Activated naive CD4-positive, alpha-beta T cell treated with anti-CD3 and anti-CD28 coated beads, Interleukin-2, amount 50 U/mL, for 72 hours (primary cell): ENCODE data around the gene DUOX1. TPM values are rescaled to one million over a fixed set of nuclear protein-coding genes. Genes with fewer than 3 reads are reported as not detected.
"Not testable (repeated sequence)": the region's sequence is repeated elsewhere in the genome, so short reads cannot be mapped to it uniquely, and the experiment has no call there.

Experiments used
- ATAC-seq, 2 donors: fragments of 150-1000 bp; cut with Tn5 transposase; 2 replicates each; pipeline ENCODE4 v1.10.0; 2021; ENCODE audit warnings: mild to moderate bottlenecking in 2 of 2, moderate library complexity in 2 of 2
- DNase-seq, 2 donors: peaks; one replicate each; pipeline ENCODE4 v3.0.0; 2021 to 2022; ENCODE audit warnings: low spot score in 2 of 2
- H3K27ac Mint-ChIP-seq, 2 donors: one replicate each; pipeline ENCODE4 v1.8.0; 2022; ENCODE audit warnings: mild to moderate bottlenecking in 2 of 2, mixed read lengths in 2 of 2
- H3K36me3 Mint-ChIP-seq, 2 donors: one replicate each; pipeline ENCODE4 v1.8.0; 2022; ENCODE audit warnings: mixed read lengths in 2 of 2
- H3K9me3 Mint-ChIP-seq, 2 donors: one replicate each; pipeline ENCODE4 v1.8.0; 2022; ENCODE audit warnings: mixed read lengths in 2 of 2
- total RNA-seq, 2 donors: library from RNA; stranded (reverse); gene quantifications; one replicate each; pipeline ENCODE4 v1.2.3, GENCODE V29; 2022

The DUOX1 gene
- under 1 TPM; 0.05 to 0.18 TPM for total RNA-seq

DNA sequence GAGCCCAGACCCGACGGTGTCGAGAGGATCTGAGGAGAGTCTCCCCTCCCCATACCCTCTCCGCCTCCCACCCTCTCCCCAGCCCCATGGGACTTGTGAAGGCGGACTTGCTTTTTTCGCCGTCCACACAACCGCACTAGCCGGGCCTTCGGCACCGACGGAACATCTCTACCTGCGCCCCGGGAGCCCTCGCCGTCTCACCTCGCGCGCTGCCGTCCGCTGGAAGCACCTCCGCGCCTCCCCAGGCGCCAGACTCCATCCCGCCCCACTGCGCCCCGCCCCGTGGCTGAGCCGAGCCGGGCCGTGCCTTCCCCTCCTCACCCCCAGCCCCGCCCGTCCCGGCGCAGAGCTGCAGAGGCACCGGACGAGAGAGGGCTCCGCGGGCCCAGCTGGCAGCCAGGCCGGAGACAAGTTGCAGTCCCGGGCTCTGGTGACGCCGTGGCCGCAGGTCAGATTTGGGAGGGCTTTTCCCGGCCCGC lies at the start of gene DUOX1, which contains the start of gene DUOXA1:
DUOX1 (plus strand) TSS at position 344 of the 479 bp plus-strand sequence. CDS start 1,973 bp downstream, outside the sequence.
DUOXA1 (minus strand) TSS at position 229 of the 479 bp plus-strand sequence. CDS start 6,865 bp downstream, outside the sequence.
- peak; percentile 40 to 44 for ATAC-seq
- H3K36me3 Mint-ChIP-seq: peaks cover 3 to 6% of the 10 kb centered on the region in 2 donors
- peak in 1 of 2 donors; percentile 29 for DNase-seq
- no peak within 1 kb of the TSS for H3K27ac Mint-ChIP-seq
- no peaks in the 10 kb centered on the region for H3K9me3 Mint-ChIP-seq

DNA sequence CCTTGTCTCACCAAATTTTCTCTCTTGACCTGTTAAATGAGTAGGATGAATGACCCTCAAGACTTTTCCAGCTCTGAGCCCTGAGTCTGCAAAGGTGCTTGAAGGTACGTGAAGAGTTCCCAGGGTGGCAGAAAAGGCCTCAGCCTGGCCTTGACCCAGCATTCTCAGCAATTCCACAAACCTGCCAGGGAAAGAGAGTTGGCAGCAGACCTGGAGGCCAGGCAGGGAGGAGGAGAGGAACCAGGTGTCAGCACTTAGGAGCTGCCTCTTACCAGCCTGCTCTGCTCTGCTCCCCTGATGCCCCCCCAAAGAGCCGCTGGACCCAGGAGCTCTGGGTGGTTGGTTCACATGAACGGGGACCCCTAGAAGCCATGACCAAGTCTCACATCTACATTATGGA lies 49.2 kb upstream of the DUOX1 start:
- not testable (repeated sequence) for H3K27ac Mint-ChIP-seq, DNase-seq, H3K36me3 Mint-ChIP-seq, ATAC-seq, H3K9me3 Mint-ChIP-seq

DNA sequence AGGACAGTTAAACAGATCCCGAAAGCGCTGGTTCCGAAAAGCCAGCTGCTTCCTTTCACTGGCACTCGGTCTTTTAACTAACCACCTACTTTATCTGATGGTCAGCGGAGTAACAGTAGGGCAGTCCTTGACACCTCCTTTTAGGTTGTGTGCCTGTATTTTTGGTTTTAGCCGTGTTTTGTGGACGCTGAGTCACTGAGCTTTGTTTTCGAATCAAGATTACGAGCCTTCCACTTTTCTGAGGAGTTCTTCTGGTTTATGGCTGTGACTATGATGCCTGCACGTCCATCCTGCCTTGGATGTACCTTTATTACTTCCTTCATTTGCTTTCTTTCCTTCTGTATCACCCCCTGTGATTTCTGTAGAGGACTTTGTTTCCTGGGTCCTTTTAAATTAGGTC lies 47.4 kb upstream of the DUOX1 start:
- ATAC-seq, H3K27ac Mint-ChIP-seq, DNase-seq, H3K9me3 Mint-ChIP-seq, H3K36me3 Mint-ChIP-seq: not testable (repeated sequence)

DNA sequence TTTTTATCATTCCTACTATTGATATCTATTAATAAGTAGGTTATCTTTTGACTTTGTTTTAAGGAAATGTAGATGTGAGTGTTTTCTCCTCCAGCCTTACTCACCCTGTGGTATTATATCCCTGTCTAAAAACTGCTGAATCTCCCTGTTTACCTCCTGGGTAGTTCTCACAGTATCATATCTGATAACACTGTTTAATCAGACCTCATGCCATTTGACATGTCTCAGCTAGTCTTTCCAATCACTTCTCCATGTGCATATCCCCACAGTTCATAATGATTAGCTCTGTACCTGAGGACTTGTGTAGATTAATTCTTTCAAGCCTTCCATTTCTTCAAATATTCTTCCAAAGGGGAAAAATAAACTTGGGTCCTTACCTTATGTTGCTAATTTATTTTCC lies 46.6 kb upstream of the DUOX1 start:
- DNase-seq (no peak), ATAC-seq (no peak)
- no peak overlapping the region for H3K27ac Mint-ChIP-seq
- no peaks in the 10 kb centered on the region for H3K36me3 Mint-ChIP-seq
- no peaks in the 10 kb centered on the region for H3K9me3 Mint-ChIP-seq

DNA sequence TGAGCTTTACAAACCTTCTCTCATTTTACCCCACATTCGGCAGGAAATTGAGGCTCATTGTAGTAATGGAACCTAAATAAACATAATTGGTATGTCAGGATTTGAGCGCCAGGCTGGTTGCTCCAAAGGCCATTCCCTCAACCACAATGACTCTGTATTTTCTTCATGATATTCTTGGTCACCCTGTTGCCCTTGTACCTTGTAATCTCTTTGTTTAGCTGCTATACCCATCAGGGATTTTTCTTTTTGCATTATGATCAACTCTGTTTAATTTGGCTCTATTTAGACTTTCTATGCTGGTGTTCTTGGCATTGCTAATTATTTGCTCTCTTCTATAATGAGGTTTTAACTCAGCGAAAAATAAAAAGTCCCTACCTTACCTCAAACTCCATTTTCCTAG lies 45.6 kb upstream of the DUOX1 start:
- ATAC-seq (no peak), DNase-seq (no peak)
- Mint-ChIP-seq H3K27ac (no peak overlapping the region), H3K9me3 (no peaks in the 10 kb centered on the region), H3K36me3 (no peaks in the 10 kb centered on the region)

DNA sequence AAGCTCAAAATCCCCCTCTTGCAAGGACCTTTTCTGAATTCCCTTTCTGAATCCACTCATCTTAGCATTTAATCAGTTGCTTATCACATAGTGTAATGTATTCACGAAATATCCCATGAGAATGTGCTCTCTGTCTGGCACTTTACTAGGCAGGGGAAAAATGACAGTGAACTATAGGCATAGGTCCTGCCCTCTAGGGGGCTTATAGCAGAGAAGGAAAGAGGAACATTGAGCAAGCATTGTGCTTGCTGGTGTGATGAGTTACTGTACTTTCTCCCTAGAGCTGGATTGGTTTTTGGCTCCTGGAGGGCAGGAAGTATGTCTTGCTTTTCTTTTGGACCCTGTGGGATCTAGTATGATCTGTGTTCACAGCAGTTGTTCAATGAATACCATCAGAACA lies 42.3 kb upstream of the DUOX1 start:
- no peaks in the 10 kb centered on the region for H3K9me3 Mint-ChIP-seq

DNA sequence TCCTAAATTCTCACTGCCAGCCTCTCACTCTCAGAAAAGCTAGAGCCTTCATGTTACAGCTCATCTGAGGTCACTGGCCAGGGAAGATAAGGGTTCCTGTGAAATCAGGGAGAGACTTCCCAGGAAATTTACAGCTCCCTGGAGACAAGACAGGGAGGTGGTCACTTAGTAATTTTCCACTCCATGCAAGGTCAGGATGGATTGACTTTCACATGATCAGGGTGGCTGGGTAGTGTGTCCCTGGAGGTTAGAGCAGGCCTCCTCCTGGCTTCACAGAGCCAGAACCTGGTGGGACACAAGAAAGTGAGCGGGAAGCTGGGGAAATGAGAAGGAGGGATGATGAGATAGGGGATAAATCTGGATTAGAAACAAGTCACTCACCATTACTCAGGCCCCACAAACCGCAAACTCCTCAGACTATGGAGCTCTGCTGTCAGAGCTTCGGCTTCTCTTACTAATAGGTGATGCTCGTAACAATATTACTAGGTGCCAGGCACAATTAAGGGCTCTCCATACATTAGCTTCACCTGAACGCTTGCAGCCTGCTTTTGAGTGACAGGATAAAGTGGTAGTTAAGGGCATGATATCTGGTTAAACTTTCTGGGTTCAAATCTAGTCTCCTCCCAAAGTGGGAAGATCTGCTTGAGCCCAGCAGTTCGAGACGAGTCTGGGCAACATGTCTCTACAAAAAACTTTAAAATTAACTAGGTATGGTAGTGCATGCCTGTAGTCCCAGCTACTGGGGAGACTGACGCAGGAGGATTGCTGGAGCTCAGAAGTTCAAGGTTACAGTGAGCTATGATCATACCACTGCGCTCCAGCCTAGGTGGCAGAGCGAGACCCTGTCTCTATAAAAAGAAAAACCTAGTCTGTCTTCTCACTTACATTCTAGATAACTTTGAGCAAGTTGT lies 40.7 kb upstream of the DUOX1 start:
- no peak for ATAC-seq
- H3K27ac Mint-ChIP-seq: no peak overlapping the region
- H3K9me3 Mint-ChIP-seq: no peaks in the 10 kb centered on the region

More for the DNA sequence above, 42.3 kb upstream of the DUOX1 start:
- DNase-seq (no peak), ATAC-seq (no peak)
- no peak overlapping the region for H3K27ac Mint-ChIP-seq
- H3K36me3 Mint-ChIP-seq: no peaks in the 10 kb centered on the region

DNA sequence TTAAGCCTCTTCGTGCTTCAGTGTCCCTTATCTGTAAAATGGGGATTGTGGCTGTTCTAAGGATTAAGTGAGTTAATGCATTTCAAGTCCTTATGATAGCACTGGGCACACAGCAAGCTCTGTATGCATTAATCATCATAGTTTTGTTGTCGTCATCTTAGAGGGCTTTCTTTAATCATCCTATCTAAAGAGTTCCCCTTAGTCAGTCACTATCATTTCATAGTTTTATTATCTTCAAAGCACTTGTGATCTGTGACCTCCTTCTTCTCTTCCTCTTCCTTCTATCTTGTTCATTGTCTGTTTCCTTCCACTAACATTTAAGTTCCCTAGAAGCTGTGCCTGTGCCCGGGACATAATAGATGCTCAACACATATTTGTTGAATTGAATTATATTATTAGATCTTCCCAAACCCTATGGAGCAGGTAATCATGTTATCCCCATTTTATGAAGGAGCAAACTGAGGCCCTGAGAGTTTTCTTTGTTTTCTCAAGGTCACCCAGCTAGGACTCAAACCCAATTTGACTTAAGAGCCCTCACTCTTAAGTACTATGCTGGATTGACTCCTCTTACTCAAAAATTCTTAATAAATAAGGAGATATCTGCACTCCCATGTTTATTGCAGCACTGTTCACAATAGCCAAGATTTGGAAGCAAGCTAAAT lies 40.0 kb upstream of the DUOX1 start:
- H3K9me3 Mint-ChIP-seq: no peaks in the 10 kb centered on the region
- H3K27ac Mint-ChIP-seq: no peak overlapping the region
- H3K36me3 Mint-ChIP-seq: no peaks in the 10 kb centered on the region
- ATAC-seq (no peak), DNase-seq (no peak)

More for the DNA sequence above, 40.7 kb upstream of the DUOX1 start:
- no peaks in the 10 kb centered on the region for H3K36me3 Mint-ChIP-seq
- no peak for DNase-seq

DNA sequence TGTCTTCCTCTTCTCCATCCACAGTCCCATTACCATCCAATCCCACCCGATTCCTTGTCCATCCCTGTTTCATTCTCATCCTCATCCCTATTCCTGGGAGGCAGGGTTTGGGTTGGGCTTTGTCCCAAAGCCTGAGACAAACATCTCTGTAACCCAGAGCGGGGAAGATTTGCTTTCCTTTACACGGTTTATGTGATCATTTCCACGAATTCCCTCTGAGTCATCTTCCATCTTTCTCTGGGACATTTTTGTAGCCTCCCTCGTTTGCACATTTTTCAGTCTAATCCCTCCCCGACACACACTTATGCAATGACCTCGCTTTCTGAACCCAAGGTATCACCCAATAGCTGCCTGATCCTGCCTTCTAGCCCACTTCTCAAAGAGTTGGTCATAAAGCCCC lies 38.6 kb upstream of the DUOX1 start:
- H3K9me3 Mint-ChIP-seq: no peaks in the 10 kb centered on the region
- H3K27ac Mint-ChIP-seq: no peak overlapping the region
- ATAC-seq: no peak
- no peak for DNase-seq
- H3K36me3 Mint-ChIP-seq: no peaks in the 10 kb centered on the region

DNA sequence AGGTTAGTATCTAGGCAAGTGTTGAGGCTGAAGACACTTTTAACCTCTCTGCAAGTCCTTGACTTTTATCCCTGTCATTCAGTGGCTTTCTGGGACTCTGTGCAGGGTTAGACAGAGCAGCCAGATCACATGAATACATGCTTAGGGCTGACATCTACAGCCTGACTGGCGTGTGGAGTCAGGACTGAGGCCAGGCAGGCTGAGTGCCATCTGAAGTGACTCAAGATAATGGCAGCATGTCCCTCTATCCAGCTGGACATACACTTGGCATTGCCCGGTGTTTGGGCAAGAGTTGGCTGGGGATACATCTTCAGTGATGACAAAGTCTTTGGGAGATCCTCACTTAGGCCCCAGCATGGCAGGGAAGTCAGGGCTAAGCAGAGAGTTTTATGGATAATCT lies 38.2 kb upstream of the DUOX1 start:
- Mint-ChIP-seq H3K9me3 (no peaks in the 10 kb centered on the region), H3K36me3 (no peaks in the 10 kb centered on the region), H3K27ac (no peak overlapping the region)
- ATAC-seq (no peak), DNase-seq (no peak)

DNA sequence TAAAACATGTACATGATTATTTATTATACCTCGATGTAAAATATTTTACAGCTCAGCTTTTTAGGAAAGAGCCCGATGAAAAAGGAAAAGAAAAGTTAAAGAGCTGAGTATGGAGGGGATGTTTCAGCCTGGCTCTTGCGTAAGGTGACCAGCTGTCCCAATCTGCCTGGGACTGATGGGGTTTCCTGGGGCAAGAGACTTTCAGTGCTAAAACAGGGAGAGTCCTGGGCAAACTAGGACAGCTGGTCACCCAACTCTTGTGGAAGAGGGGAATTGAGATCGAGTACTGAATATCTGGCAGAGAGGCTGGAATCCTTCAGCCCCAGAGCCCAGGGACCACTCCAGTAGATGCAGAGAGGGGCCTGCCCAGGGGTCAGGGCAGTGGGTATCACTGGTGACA lies 36.8 kb upstream of the DUOX1 start:
- Mint-ChIP-seq H3K9me3 (no peaks in the 10 kb centered on the region), H3K36me3 (no peaks in the 10 kb centered on the region), H3K27ac (no peak overlapping the region)
- no peak for DNase-seq
- no peak for ATAC-seq

DNA sequence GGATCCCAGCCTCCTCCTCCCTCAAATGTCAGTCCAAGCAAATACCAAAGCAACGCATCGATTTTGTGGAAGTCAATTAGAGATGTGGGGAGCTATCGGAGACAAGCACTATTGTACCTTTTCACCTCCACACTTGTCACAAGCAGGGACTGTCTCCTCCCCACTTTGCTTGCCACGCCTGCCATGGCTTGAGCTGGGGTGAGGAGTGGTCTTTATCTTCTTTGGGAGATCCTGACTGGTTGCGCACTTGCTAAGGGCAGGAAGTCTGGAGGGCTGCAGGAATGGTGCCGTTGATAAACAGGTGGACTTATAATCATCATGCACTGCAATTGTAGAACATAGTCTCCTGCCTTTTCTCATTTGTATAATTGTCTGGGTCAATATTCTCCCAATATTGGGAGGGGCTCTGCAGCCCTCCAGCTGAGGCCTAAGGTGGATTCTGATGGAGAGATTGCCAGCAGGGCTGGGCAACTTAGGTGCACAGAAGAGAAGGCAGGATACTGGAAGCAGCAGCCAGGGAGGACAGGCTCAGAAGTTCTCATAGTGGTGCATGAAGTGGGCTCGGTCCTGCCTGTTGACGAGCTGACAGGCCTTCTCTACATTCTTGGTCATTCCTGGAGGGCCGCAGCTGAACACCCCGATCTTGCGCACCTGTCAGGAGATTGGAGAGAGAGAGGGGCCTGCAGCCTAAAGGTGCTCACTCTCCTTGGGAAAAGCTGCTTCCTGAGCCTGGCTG lies 36.0 kb upstream of the DUOX1 start:
- DNase-seq (no peak), ATAC-seq (no peak)
- Mint-ChIP-seq H3K27ac (no peak overlapping the region), H3K36me3 (no peaks in the 10 kb centered on the region), H3K9me3 (no peaks in the 10 kb centered on the region)

DNA sequence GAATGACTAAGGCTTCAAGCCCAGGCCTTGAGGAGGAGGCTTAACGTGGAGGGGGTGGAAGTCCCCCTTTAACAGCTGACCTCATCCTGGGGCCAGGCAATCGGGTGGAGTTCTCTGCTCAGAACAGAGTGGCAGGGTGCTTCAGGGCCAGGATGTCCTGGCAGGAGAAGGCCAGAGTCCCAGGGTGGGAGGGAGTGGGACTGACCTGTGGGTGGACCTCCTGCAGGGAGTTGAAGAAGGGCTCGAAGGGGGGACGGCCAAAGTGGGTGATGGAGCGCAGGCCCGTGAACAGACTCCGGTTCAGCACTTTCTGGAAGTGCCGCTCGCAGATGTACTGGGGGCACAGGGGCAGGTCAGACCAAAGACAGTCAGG lies 35.5 kb upstream of the DUOX1 start:
- no peak for ATAC-seq
- no peaks in the 10 kb centered on the region for H3K9me3 Mint-ChIP-seq
- DNase-seq: no peak
- no peaks in the 10 kb centered on the region for H3K36me3 Mint-ChIP-seq
- no peak overlapping the region for H3K27ac Mint-ChIP-seq

DNA sequence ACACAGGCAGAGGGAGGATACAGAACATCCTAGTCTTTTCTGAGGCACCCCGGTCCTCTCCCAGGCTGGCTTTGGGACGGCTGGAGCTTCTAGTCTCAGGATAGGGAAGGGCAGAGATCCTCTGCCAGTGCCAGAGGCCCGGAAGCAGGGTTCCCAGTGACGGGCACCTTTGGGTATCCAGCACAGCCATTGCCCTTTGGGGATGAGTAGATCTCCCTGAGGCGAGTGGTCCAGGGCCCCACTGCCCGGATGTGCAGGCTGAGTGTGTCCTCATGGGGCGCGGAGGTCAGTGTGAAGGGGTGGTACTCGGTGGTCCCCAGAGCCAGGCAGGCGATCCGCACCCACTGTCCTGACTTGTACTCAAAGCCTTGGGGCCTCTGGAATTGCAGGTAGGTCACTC lies 34.1 kb upstream of the DUOX1 start:
- Mint-ChIP-seq H3K36me3 (no peaks in the 10 kb centered on the region), H3K9me3 (no peaks in the 10 kb centered on the region), H3K27ac (no peak overlapping the region)
- DNase-seq (no peak), ATAC-seq (no peak)

DNA sequence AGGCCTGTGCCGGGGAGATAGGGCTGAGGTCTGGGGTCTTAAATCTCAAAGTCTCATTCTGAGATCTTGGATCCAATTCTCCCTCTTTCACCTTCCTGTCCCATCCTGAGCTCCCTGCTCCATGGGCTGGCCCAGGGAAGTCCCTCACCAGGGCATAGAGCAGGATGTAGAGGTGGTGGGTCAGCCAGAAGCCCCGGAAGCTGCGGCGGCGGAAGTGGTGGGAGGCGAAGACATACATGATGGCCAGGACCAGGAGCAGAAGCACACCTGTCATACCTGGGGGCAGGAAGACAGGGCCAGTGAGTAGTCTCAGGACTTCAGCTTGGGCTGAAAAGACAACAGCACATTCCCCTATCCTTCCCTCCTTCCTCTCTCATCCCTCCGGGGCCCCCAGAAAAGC lies 32.3 kb upstream of the DUOX1 start:
- H3K9me3 Mint-ChIP-seq: no peaks in the 10 kb centered on the region
- DNase-seq: no peak
- no peaks in the 10 kb centered on the region for H3K36me3 Mint-ChIP-seq
- peak overlapping the region in 1 of 2 donors; percentile 39 for H3K27ac Mint-ChIP-seq
- ATAC-seq: no peak

DNA sequence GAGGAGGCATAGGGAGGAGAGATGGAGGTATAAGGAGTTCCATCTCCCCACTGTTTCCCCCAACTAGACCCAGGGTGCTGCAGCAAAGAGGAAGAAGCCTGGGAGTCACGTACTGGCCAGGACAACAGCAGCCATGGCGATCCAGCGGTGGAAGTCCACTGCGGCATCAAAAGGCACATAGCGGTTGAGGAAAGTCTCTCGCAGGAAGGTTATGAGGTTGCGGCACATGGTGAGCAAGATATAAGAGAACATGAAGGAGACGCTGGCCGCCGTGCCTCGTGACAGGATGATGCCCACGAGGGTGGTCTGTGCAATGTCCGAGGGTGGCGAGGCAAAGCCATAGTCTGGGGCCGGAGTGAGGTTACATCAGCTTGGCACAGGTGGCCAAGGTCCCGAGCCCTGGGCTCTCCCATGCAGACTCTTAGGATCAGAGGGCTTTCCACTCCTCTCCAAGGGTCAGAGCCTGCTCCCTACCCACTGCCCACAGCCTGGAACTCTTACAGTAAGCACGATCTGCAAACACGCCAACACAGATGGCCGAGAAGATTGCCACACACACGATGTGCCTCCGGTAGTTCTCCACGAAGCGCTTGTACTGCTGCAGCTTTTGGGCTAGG lies 30.1 kb upstream of the DUOX1 start:
- no peaks in the 10 kb centered on the region for H3K36me3 Mint-ChIP-seq
- no peak for ATAC-seq
- no peak for DNase-seq
- no peak overlapping the region for H3K27ac Mint-ChIP-seq
- no peaks in the 10 kb centered on the region for H3K9me3 Mint-ChIP-seq
